Hair follicular keratinocyte (primary cell): Measurements from ENCODE around the gene GNA14. TPM values are rescaled to one million over a fixed set of nuclear protein-coding genes. Genes with fewer than 3 reads are reported as not detected.

Experiments
- total RNA-seq: library from RNA; depleted of rRNA; stranded (reverse); fragments of >200 nt; gene quantifications from 2 replicates; pipeline ENCODE4 v1.2.3, GENCODE V29; 2015

GNA14 gene
- not detected in 2 replicates for total RNA-seq

DNA sequence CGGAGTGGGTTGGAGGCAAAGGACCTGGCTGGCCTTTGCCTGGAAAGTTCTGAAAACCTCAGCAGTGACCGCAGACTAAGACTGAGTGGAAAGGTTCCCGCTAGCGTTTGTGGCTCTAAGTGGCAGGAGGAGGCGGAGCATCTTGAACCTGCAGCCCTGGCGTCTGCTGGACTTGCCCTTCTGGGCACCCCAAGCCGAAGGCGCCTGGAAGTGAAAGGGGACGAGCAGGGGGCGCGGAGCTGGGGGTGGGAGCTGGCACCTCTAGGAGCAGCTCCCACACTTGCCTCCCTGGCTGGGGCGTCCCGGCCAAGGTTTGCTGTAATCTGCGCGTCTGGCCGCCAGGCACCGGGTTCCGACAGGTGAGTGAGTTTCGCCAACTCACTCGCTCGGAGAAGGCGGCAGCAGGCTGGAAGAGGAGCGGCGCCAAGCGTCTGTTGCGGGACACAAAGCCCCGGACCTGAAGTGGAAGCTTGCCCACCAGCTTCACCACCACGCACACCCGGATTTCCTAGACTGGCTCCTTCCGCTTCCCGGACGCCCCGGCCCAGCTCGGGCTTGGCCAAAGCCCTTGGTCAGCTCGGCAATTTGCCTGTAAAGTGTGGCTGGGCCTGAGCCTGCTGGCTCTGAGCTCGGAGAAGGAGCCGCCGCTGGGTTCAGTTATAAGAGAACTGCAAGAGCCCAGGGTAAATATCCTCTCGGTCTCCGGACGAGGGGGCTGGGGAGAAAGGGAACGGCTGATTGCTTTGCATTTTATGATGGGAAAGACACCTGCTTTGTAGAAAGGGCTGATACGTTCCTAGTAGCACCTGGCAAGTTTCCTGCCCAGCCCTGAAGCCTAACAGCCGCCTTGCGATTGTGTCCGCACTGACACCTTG, at the start of gene GNA14:
Gene GNA14, minus strand, starts transcription at position 89 of the 875 bp plus-strand sequence. CDS start 529 bp downstream, outside the sequence.

